ENCODE results near the gene CTBP1.

DNA sequence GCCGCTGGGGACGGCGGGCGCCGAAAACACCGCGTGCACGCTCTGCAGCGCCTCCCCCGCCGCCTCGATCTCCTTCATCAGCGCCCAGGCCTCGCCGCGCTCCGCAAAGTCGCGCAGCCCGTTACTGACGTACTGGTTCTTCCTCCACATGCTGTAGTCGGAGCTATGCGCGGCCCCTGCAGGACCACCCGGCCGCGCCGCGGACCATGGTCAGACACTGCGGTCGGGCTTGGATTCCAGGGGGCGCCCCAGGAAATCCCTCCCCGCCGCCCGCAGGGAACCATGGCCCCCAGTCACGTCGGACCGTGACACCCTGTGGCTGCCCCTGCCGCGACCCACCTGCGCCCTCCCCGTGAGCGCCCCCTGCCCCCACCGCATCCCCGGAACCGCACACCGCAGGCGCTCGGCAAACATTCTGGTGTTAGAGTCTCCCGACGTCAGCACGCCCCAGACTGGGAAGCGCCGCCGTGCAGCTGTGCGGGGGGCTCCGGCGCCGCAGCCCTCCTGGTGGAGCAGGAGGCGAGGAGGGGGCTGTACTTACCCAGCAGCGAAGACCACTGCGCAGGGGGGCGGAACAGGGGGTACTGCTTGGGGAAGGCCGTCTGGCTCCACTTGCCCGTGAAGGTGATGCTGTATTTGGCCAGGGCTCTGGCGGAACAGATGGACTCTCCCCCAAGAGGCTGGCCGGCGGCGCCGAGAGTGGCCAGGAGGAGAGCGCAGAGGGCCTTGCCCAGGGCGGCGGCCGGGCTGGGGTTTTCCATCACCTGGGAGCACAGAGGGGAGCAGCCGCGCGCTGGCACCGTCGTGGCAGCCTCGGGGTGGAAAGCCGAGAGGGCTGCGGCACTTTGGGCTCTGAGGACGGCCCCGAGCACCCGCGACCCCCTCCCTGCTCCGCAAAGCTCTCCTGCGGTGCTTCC lies 77.4 kb downstream of the CTBP1 start:
- TF ChIP-seq EZH2 (IDR thresholded peaks at IDR 0.05; ENCODE audit: low read length, unreplicated experiment), result peak; percentile 26
- TF ChIP-seq, protein P1, sequence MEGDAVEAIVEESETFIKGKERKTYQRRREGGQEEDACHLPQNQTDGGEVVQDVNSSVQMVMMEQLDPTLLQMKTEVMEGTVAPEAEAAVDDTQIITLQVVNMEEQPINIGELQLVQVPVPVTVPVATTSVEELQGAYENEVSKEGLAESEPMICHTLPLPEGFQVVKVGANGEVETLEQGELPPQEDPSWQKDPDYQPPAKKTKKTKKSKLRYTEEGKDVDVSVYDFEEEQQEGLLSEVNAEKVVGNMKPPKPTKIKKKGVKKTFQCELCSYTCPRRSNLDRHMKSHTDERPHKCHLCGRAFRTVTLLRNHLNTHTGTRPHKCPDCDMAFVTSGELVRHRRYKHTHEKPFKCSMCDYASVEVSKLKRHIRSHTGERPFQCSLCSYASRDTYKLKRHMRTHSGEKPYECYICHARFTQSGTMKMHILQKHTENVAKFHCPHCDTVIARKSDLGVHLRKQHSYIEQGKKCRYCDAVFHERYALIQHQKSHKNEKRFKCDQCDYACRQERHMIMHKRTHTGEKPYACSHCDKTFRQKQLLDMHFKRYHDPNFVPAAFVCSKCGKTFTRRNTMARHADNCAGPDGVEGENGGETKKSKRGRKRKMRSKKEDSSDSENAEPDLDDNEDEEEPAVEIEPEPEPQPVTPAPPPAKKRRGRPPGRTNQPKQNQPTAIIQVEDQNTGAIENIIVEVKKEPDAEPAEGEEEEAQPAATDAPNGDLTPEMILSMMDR (conservative IDR thresholded peaks at IDR 0.05; ENCODE audit: low read depth, low read length), result no peak
- no peak for TF ChIP-seq EZH2phosphoT487 (IDR thresholded peaks at IDR 0.05; ENCODE audit: borderline replicate concordance, low read length)

All from PC-3 (cell line).